DND-41 (cell line): ENCODE measurements around the gene CCHCR1.

ENCODE experiments used
- ATAC-seq: fragments of 200-7000 bp; cut with Tn5 transposase; 3 replicates; pipeline ENCODE4 v1.9.1; 2021; ENCODE audit warnings: low read depth; ENCODE audit not compliant: insufficient read depth
- DNase-seq: peaks from one replicate; pipeline ENCODE4 v3.0.0-alpha.2; 2020
- H2AFZ ChIP-seq: 2 replicates; pipeline ENCODE4 v1.6.0; 2012; ENCODE audit warnings: low read depth, low read length
- H3K27ac ChIP-seq: 2 replicates; pipeline ENCODE4 v1.5.1; 2012; ENCODE audit warnings: low read length, inconsistent platforms
- H3K27me3 ChIP-seq: fragments of 200-600 bp; sonication (generic); 2 replicates; pipeline ENCODE4 v1.6.0; 2012; ENCODE audit warnings: low read length, mild to moderate bottlenecking, inconsistent platforms; ENCODE audit not compliant: insufficient read depth, poor library complexity
- H3K36me3 ChIP-seq: 2 replicates; pipeline ENCODE4 v1.5.1; 2012; ENCODE audit warnings: low read length, inconsistent platforms; ENCODE audit not compliant: insufficient read depth
- H3K4me1 ChIP-seq: 2 replicates; pipeline ENCODE4 v1.5.1; 2012; ENCODE audit warnings: mild to moderate bottlenecking, low read length; ENCODE audit not compliant: insufficient read depth
- H3K4me2 ChIP-seq: 2 replicates; pipeline ENCODE4 v1.6.0; 2012; ENCODE audit warnings: mild to moderate bottlenecking, moderate library complexity, low read length, inconsistent platforms; ENCODE audit not compliant: insufficient read depth
- H3K4me3 ChIP-seq, 2 experiments: fragments of 200-600 bp in 1 of 2; shearing (Covaris generic) in 1 of 2; 2 replicates each; pipeline ENCODE4 v1.5.1; 2012 to 2016; ENCODE audit warnings: inconsistent platforms in 2 of 2, low read length in 2 of 2, mild to moderate bottlenecking in 2 of 2, low read depth in 1 of 2, moderate library complexity in 1 of 2
- H3K79me2 ChIP-seq: 2 replicates; pipeline ENCODE4 v1.6.0; 2012; ENCODE audit warnings: low read length, inconsistent platforms; ENCODE audit not compliant: insufficient read depth
- H3K9ac ChIP-seq: 2 replicates; pipeline ENCODE4 v1.6.0; 2012; ENCODE audit warnings: low read depth, mild to moderate bottlenecking, inconsistent platforms, low read length, moderate library complexity
- H3K9me3 ChIP-seq: 2 replicates; pipeline ENCODE4 v1.5.1; 2012; ENCODE audit warnings: low read length, moderate library complexity, mild to moderate bottlenecking, inconsistent platforms; ENCODE audit not compliant: insufficient read depth, severe bottlenecking
- H4K20me1 ChIP-seq: 2 replicates; pipeline ENCODE4 v1.6.0; 2012; ENCODE audit warnings: low read length; ENCODE audit not compliant: insufficient read depth
- CTCF ChIP-seq: IDR thresholded peaks from 2 replicates; pipeline ENCODE4 v1.5.1; 2012; ENCODE audit warnings: borderline replicate concordance, low read length, moderate library complexity, mild to moderate bottlenecking; ENCODE audit not compliant: poor library complexity, severe bottlenecking; ENCODE audit errors: extremely low read depth
- EZH2 ChIP-seq: IDR thresholded peaks from 3 replicates; pipeline ENCODE4 v1.6.1; 2012; ENCODE audit warnings: borderline replicate concordance, low read depth, mild to moderate bottlenecking, moderate library complexity, low read length, inconsistent platforms; ENCODE audit not compliant: severe bottlenecking

CCHCR1 gene

GRCh38 chr6:31173406-31173805 lies 15.8 kb upstream of the CCHCR1 start:
- no peak overlapping the region for H3K4me2 ChIP-seq
- no peak overlapping the region for H3K27ac ChIP-seq
- H2AFZ ChIP-seq = no peak overlapping the region
- H3K4me3 ChIP-seq = no peak overlapping the region
- H3K4me1 ChIP-seq = 0 out of 2 replicates have a peak, but pooled peaks cover 3% of the 10 kb centered on the region
- DNase-seq (no peak), ATAC-seq (no peak)
- no peaks in the 10 kb centered on the region for H3K36me3 ChIP-seq
- no peaks in the 10 kb centered on the region for H3K79me2 ChIP-seq
- H3K27me3 ChIP-seq = no peaks in the 10 kb centered on the region
- no peak overlapping the region for H3K9ac ChIP-seq
- no peak for TF ChIP-seq EZH2
- TF ChIP-seq CTCF = no peak
- no peaks in the 10 kb centered on the region for H4K20me1 ChIP-seq
- H3K9me3 ChIP-seq = no peaks in the 10 kb centered on the region

GRCh38 chr6:31172973-31173384 lies 15.4 kb upstream of the CCHCR1 start:
- H3K9me3 ChIP-seq = no peaks in the 10 kb centered on the region

GRCh38 chr6:31171931-31172905 lies 14.6 kb upstream of the CCHCR1 start:
- no peaks in the 10 kb centered on the region for H3K79me2 ChIP-seq
- H3K9me3 ChIP-seq = no peaks in the 10 kb centered on the region
- DNase-seq (no peak), ATAC-seq (no peak)
- no peak overlapping the region for H3K9ac ChIP-seq
- H4K20me1 ChIP-seq = no peaks in the 10 kb centered on the region
- no peak overlapping the region for H3K4me3 ChIP-seq
- no peak overlapping the region for H3K27ac ChIP-seq
- no peaks in the 10 kb centered on the region for H3K27me3 ChIP-seq
- TF ChIP-seq CTCF = no peak
- H3K4me2 ChIP-seq = no peak overlapping the region
- H2AFZ ChIP-seq = no peak overlapping the region
- no peaks in the 10 kb centered on the region for H3K36me3 ChIP-seq
- 0 out of 2 replicates have a peak, but pooled peaks cover 3% of the 10 kb centered on the region for H3K4me1 ChIP-seq

More at GRCh38 chr6:31172973-31173384, 15.4 kb upstream of the CCHCR1 start:
- H3K4me3 ChIP-seq = no peak overlapping the region
- no peak overlapping the region for H3K4me2 ChIP-seq
- H3K4me1 ChIP-seq = 0 out of 2 replicates have a peak, but pooled peaks cover 3% of the 10 kb centered on the region
- no peak overlapping the region for H2AFZ ChIP-seq
- no peaks in the 10 kb centered on the region for H3K36me3 ChIP-seq
- ATAC-seq (no peak), DNase-seq (no peak)
- H3K27ac ChIP-seq = no peak overlapping the region
- H4K20me1 ChIP-seq = no peaks in the 10 kb centered on the region
- no peaks in the 10 kb centered on the region for H3K79me2 ChIP-seq
- no peak overlapping the region for H3K9ac ChIP-seq
- TF ChIP-seq EZH2 = no peak
- no peak for TF ChIP-seq CTCF
- no peaks in the 10 kb centered on the region for H3K27me3 ChIP-seq
